GM10847 (cell line): ENCODE measurements around the gene C20orf173.

Source experiments
- POLR2A ChIP-seq: IDR thresholded peaks from 2 replicates; pipeline ENCODE4 v1.6.1; 2011; ENCODE audit not compliant: insufficient read length; ENCODE audit errors: extremely low read depth

Gene C20orf173

DNA sequence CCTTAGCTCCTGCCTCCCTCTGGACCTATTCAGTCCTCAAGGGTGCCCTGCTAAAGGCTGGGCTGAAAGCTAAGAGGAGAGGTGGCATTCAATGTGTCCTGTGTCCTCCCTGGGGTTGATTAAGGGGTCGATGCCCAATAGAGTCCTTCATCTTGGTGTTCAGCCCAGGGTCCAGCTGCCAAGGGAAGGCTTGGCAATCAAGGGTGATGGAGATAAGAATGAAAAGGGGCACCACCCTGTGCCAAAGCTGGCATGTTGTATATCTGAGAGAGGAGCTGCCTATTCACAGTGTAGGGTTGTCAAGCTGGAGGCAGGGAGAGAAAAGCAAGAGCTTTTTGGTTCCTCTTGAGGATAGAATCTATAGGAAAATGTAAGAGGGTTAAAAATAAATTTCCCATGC, 12.3 kb downstream of the C20orf173 start:
- TF ChIP-seq POLR2A = no peak

GRCh38 chr20:35515949-35516645, 13.4 kb downstream of the C20orf173 start:
- no peak for TF ChIP-seq POLR2A

DNA sequence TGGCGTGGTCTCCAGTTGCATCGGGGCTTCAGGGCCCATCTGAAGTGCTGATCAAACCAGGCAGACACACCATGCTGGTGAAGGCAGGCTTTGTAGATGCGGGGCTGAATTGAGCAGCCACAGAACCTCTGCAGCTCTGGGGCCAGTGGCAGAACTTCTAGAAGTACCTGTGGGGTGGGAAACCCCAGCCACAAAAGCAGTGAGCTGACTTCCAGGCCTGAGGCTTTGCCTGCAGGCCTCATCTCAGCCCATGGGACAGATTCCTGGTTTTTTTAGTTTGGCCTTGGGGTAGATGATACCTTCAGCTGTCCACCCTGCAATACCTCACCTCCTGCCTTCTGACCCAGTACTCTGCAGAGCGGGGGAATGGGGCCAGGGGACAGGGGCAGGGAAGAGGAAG, 14.1 kb downstream of the C20orf173 start:
- no peak for TF ChIP-seq POLR2A

DNA sequence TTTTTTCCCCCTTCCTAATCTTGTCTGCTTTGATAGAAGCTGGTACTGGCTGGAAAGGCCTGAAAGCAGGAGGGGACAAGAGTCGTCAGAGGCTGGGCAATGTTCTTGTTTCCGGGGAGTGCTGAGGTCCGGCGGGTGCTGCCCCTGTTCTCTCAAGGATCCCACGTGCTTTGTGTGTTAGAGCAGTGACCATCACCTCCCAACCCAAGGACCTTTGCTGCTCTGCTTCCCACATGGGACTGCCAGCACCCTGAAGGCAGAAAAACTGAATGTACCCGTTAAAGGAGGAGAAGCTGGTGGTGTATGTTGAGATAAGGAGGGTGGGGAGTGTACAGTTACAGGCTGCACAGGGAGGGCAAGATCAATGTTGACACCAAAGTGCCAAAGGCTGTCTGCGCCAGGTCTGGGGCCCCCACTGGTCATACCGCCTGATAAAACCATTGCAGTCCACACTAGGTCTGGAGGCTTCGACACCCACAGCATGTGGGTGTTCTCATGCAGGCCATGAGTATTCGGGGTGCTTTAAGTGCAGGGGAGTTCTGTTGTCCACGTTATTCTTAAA, 15.0 kb downstream of the C20orf173 start:
- no peak for TF ChIP-seq POLR2A

DNA sequence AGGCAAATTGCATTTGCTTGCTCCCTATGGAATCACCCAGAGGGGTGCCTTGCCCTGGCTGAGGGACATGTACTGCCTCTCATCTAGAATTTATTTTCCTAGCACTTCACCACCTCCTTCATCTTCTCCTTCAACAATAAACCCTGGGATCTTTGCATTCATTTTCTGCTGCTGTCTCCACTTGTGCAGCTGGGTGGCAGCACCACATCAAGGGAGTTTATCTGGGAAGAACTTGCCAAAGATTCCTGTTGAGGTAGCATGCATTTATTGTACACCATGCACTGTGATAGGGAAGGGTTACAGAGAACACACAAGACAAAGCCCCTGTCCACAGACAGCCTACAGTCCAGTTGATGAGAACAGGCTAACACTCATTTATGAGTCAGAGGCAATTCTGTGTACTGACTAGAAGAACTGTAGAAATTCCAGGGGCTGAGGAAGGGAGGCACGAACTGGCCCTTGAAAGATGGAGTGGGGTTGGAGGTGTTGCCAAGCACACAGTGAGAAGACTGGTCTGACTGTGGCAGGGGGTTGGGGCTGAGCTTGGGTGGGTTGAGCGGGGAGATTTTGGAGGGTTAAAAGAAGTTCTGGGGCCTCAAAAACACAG, 17.5 kb downstream of the C20orf173 start:
- no peak for TF ChIP-seq POLR2A

- no peak for TF ChIP-seq POLR2A
These were observed 18.3 kb downstream of the C20orf173 start for GRCh38 chr20:35510951-35511735.

DNA sequence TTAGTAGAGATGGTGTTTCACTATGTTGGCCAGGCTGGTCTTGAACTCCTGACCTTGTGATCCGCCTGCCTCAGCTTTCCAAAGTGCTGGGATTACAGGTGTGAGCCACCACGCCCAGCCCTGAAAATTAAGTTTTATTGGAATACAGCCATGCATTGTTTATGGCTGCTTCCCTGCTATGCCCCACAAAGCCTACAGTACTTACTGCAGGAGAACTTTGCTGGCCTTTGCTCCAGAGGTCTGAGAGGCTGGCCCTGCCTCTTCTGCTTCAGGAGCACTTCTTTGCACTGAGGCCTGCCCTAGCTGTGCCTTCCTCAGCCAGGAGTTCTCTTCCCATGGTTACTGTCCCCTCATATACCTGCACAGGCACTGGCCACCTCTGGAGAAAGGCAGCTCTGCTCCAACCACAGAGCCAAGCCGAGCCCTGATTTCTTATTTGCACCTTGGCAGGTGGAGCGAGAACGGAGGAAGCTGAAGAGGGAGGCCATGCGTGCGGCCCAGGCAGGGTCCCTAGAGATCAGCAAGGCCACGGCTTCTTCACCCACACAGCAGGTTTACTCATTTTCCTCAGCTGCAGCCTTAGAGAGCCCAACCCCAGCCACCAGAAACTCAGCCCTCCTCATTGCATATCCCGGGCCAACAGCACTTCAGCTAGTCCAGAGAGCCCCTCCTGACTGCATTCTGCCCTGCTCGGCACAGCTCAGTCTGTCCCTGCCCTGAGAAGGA, 20.8 kb downstream of the C20orf173 start:
- TF ChIP-seq POLR2A = no peak

DNA sequence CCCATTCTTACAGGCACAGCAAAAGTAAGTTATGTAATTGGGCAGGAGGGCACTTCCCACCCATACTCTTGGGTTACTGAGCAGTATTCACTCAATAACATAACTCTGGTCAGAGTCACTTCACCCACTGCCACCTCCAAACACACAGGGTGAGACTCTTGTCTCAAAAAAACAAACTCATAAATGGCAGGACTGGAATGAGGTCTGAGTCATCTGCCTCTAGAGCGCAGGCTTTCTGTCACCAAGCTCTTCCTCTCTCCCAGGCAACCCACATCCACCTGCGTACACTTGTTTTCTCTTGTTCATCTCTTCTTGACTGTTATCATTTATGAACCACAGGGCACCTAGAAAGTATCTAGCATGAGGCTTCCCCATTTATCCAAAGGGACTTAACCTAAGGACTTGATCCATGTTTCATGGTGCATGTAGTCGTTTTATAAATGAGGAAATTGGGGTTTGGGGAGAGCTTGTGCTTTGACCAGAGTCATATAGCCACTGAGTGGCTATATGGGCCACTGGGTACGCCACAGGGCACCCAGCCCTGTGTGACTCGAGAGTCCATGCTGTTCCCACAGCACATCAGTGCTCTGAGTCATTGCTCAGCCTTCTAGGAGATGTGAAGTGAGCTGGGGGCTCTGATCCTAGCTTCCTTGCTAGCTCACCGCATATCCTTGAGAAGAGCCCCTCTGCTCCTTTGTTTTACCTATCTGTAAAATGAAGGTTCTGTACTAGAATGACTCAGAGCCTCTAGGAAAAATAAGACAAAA, 22.4 kb downstream of the C20orf173 start:
- TF ChIP-seq POLR2A = no peak

DNA sequence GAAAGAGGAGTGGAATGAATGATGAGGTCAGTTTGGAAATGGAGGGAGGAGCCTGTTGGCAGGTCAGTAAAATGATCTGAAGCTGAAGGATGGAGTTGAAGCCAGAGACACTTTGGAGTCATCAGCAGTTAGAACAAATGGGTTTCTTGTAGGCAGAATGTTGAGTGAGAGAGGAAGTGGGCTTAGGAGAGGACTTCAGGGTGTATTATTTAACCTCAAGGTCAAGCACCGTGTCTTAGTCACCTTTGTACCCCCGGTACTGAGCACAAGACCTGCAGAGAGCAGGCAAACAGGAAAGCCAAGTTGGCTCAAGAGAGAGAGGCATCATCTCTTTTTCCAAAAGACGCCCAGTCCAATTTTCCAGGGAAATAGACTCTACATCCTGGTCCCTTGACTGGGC, 23.3 kb downstream of the C20orf173 start:
- no peak for TF ChIP-seq POLR2A

DNA sequence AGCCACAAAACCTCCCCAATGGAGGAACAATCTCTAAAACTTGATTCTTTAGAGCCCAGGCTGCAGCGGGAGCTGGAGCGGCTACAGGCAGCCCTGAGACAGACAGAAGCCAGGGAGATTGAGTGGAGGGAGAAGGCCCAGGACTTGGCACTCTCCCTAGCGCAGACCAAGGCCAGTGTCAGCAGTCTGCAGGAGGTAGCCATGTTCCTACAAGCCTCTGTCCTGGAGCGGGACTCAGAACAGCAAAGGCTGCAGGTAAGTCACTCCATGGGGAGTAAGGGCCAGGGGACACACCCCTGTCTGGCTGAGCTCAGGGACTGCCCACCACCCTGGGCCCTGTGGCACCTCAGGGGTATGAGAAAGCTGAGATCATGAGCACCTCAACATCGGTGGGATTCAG, 24.7 kb downstream of the C20orf173 start:
- no peak for TF ChIP-seq POLR2A

GRCh38 chr20:35503841-35504561, 25.5 kb downstream of the C20orf173 start:
- no peak for TF ChIP-seq POLR2A

DNA sequence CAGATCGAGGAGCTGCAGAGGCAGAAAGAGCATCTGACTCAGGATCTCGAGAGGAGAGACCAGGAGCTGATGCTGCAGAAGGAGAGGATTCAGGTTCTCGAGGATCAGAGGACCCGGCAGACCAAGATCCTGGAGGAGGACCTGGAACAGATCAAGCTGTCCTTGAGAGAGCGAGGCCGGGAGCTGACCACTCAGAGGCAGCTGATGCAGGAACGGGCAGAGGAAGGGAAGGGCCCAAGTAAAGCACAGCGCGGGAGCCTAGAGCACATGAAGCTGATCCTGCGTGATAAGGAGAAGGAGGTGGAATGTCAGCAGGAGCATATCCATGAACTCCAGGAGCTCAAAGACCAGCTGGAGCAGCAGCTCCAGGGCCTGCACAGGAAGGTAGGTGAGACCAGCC, 26.2 kb downstream of the C20orf173 start:
- TF ChIP-seq POLR2A = no peak

DNA sequence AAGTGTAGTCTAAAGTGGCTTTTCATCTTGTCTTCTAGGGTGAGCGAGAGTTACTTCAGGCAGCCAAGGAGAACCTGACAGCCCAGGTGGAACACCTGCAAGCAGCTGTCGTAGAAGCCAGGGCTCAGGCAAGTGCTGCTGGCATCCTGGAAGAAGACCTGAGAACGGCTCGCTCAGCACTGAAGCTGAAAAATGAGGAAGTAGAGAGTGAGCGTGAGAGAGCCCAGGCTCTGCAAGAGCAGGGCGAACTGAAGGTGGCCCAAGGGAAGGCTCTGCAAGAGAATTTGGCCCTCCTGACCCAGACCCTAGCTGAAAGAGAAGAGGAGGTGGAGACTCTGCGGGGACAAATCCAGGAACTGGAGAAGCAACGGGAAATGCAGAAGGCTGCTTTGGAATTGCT, 27.1 kb downstream of the C20orf173 start:
- TF ChIP-seq POLR2A = no peak

DNA sequence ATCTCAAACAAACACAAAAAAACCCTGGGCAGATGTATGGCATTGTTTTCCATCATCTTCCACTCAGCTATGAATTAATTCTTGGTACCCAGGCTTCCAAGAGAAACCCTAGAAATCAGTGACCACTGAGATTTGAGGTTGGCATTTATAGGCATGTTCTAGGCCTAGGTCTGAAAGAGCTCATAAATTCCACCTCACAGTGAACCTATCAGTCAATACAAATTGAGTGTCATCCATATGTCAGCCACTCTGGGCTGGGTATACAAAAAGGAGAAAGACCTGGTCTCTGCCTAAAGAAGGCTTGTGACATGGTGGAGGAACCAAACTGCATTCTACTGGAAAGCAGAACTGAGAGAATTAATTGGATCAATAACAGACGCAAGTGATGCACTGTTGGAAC, 30.2 kb downstream of the C20orf173 start:
- no peak for TF ChIP-seq POLR2A

DNA sequence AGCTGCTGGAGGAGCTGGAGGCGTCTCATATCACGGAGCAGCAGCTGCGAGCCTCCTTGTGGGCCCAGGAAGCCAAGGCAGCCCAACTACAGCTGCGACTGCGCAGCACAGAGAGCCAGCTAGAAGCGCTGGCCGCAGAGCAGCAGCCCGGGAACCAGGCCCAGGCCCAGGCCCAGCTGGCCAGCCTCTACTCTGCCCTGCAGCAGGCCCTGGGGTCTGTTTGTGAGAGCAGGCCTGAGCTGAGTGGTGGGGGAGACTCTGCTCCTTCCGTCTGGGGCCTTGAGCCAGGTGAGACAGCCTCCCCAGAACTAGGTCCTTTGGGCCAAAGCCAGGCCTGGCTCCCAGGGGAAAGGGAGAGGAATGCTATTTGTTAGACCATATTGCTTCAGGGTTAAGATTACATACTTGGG, 31.7 kb downstream of the C20orf173 start:
- TF ChIP-seq POLR2A = no peak
